Mesendoderm (in vitro differentiated cells): ENCODE measurements around the gene MCTP2.
"Not testable (repeated sequence)": the region's sequence is repeated elsewhere in the genome, so short reads cannot be mapped to it uniquely, and the experiment has no call there.

Experiments
- DNase-seq: peaks from one replicate; pipeline ENCODE4 v3.0.0; 2013
- H2AK5ac ChIP-seq: 2 replicates; pipeline ENCODE4 v1.6.1; 2013; ENCODE audit warnings: low read length, inconsistent platforms
- H2BK120ac ChIP-seq: 2 replicates; pipeline ENCODE4 v1.6.1; 2013; ENCODE audit warnings: low read depth, mild to moderate bottlenecking, low read length, moderate library complexity, mixed read lengths
- H2BK15ac ChIP-seq: replicated peaks from 2 replicates; pipeline ENCODE4 v1.6.1; 2013; ENCODE audit warnings: low read depth, mild to moderate bottlenecking, moderate library complexity
- H2BK5ac ChIP-seq: 2 replicates; pipeline ENCODE4 v1.6.1; 2013; ENCODE audit warnings: low read length, inconsistent platforms
- H3K18ac ChIP-seq: 2 replicates; pipeline ENCODE4 v1.6.1; 2013; ENCODE audit warnings: mild to moderate bottlenecking, low read length, mixed read lengths
- H3K23ac ChIP-seq: one replicate; pipeline ENCODE4 v1.6.1; 2013; ENCODE audit warnings: low read length
- H3K27ac ChIP-seq: 2 replicates; pipeline ENCODE4 v1.5.1; 2013; ENCODE audit warnings: low read depth, mild to moderate bottlenecking, inconsistent platforms, low read length, moderate library complexity
- H3K27me3 ChIP-seq: 2 replicates; pipeline ENCODE4 v1.6.1; 2013; ENCODE audit warnings: low read length, control low read depth, mild to moderate bottlenecking, inconsistent platforms; ENCODE audit not compliant: insufficient read depth, poor library complexity
- H3K36me3 ChIP-seq: 2 replicates; pipeline ENCODE4 v1.6.1; 2013; ENCODE audit warnings: low read length, inconsistent platforms; ENCODE audit not compliant: control insufficient read depth, insufficient read depth
- H3K4ac ChIP-seq: one replicate; pipeline ENCODE4 v1.6.1; 2013; ENCODE audit warnings: low read depth, mild to moderate bottlenecking, low read length, moderate library complexity
- H3K4me1 ChIP-seq: 2 replicates; pipeline ENCODE4 v1.6.1; 2013; ENCODE audit warnings: low read depth, low read length, inconsistent platforms; ENCODE audit not compliant: control insufficient read depth
- H3K4me2 ChIP-seq: 2 replicates; pipeline ENCODE4 v1.6.1; 2013; ENCODE audit warnings: low read length
- H3K4me3 ChIP-seq: 2 replicates; pipeline ENCODE4 v1.5.1; 2013; ENCODE audit warnings: mild to moderate bottlenecking, low read length
- H3K56ac ChIP-seq: one replicate; pipeline ENCODE4 v1.6.1; 2013; ENCODE audit warnings: low read length
- H3K79me1 ChIP-seq: 2 replicates; pipeline ENCODE4 v1.6.1; 2013; ENCODE audit warnings: low read length, inconsistent platforms
- H3K79me2 ChIP-seq: 2 replicates; pipeline ENCODE4 v1.6.1; 2013; ENCODE audit warnings: mild to moderate bottlenecking, low read length; ENCODE audit not compliant: control insufficient read depth, insufficient read depth
- H3K9ac ChIP-seq: 2 replicates; pipeline ENCODE4 v1.6.1; 2013; ENCODE audit warnings: low read length, inconsistent platforms
- H4K5ac ChIP-seq: one replicate; pipeline ENCODE4 v1.6.1; 2013; ENCODE audit warnings: low read length
- H4K8ac ChIP-seq: one replicate; pipeline ENCODE4 v1.6.1; 2013; ENCODE audit warnings: low read depth, mild to moderate bottlenecking, control low read depth, low read length, moderate library complexity
- WGBS: extraction: QIAGEN DNeasy Blood & Tissue Kit; methylation state at CpG from one replicate; pipeline ENCODE4 v1.1.7; 2013; ENCODE audit warnings: low lambda C conversion rate, missing lambda C conversion rate; ENCODE audit not compliant: insufficient coverage; ENCODE audit errors: extremely low coverage; 5-methylcytosine and 5-hydroxymethylcytosine counted together

The MCTP2 gene

DNA sequence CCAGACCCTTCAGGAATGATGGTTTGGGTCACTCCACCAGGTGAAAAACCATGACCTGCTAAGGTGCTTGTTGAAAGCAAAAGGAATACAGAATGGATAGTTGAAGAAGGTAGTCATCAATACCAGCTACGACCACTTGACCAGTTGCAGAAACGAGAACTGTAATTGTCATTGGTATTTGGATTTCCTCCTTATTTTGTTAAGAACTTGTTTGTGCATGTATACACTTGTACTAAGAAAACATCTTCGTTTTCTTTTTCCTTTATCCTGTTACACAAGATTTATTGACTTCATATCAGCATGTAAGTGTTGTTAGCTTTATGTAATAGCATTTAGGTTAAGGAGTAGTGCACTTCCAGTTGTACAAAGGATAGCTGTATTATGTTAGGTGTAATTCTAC, 261.8 kb downstream of the MCTP2 start:
- Histone ChIP-seq H3K4ac (no peak overlapping the region), H3K79me2 (no peaks in the 10 kb centered on the region), H2BK120ac (no peak overlapping the region), H3K18ac (no peak overlapping the region), H3K23ac (no peak overlapping the region), H4K5ac (no peak overlapping the region), H3K79me1 (no peaks in the 10 kb centered on the region), H4K8ac (no peak overlapping the region), H3K27ac (no peak overlapping the region), H3K4me2 (no peak overlapping the region), H3K36me3 (no peaks in the 10 kb centered on the region), H2BK15ac (no peak overlapping the region), H3K9ac (no peak overlapping the region), H2AK5ac (no peak overlapping the region), H3K4me3 (no peak overlapping the region), H3K4me1 (no peaks in the 10 kb centered on the region), H3K56ac (no peak overlapping the region), H3K27me3 (no peaks in the 10 kb centered on the region), H2BK5ac (no peak overlapping the region)
- no peak for DNase-seq
- no CpG with 5 or more reads among the region's 3 CpGs for WGBS

DNA sequence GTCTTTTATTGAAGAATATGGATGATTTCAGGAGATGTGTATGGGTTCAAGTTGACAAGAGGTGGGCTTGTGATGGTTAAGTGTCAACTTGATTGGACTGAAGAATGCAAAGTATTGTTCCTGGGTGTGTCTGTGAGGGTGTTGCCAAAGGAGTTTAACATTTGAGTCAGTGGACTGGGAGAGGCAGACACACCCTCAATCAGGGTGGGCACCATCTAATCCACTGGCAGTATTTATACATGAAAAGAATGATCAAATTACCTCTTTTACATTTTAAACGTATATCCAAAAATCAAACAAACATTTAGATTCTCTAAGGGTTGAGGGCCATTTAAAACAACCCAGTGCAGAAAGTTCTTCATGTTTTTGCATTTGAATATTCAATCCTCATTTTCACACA, 262.2 kb downstream of the MCTP2 start:
- H2AK5ac ChIP-seq, H3K4me2 ChIP-seq: not testable (repeated sequence)

DNA sequence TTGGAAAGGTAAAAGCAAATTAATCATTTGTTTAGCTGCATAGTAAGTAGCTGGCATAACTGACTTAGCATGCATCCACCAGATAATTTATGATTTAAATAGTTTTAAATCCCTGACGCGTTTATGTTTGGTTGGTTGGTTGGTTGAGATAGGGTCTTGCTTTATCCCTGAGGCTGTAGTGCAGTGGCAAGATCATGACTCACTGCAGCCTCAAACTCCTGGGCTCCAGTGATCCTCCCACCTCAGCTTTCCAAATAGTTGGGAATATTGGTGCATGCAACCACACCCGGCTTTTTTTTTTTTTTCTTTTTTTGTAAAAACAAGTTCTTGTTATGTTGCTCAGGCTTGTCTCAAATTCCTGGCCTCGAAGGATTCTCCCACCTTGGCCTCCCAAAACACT, 263.4 kb downstream of the MCTP2 start:
- H3K4me2 ChIP-seq, result no peak overlapping the region
- no peak overlapping the region for H3K4ac ChIP-seq
- H3K18ac ChIP-seq, result no peak overlapping the region
- no peak overlapping the region for H2BK120ac ChIP-seq
- no peak overlapping the region for H2AK5ac ChIP-seq
- no peak overlapping the region for H3K56ac ChIP-seq
- no peak overlapping the region for H3K23ac ChIP-seq
- no peak overlapping the region for H2BK5ac ChIP-seq
- no peak overlapping the region for H2BK15ac ChIP-seq
- no CpG with 5 or more reads among the region's 4 CpGs for WGBS
- no peaks in the 10 kb centered on the region for H3K79me2 ChIP-seq
- H3K79me1 ChIP-seq, result no peaks in the 10 kb centered on the region
- no peak overlapping the region for H3K27ac ChIP-seq
- H3K9ac ChIP-seq, result no peak overlapping the region
- H3K4me1 ChIP-seq, result no peaks in the 10 kb centered on the region
- DNase-seq, result no peak
- no peaks in the 10 kb centered on the region for H3K36me3 ChIP-seq
- no peak overlapping the region for H4K5ac ChIP-seq
- no peak overlapping the region for H3K4me3 ChIP-seq
- H3K27me3 ChIP-seq, result no peaks in the 10 kb centered on the region
- no peak overlapping the region for H4K8ac ChIP-seq

More for the DNA sequence above, 262.2 kb downstream of the MCTP2 start:
- not testable (repeated sequence) for H2BK120ac ChIP-seq, H3K4ac ChIP-seq, H3K23ac ChIP-seq, H4K5ac ChIP-seq, H3K9ac ChIP-seq, H3K27me3 ChIP-seq, H3K27ac ChIP-seq, H3K56ac ChIP-seq, H3K79me2 ChIP-seq, H3K4me1 ChIP-seq, H2BK15ac ChIP-seq, H3K79me1 ChIP-seq, H3K4me3 ChIP-seq, DNase-seq, H4K8ac ChIP-seq, H3K36me3 ChIP-seq, H3K18ac ChIP-seq, H2BK5ac ChIP-seq
- no CpG with 5 or more reads among the region's 1 CpG for WGBS

DNA sequence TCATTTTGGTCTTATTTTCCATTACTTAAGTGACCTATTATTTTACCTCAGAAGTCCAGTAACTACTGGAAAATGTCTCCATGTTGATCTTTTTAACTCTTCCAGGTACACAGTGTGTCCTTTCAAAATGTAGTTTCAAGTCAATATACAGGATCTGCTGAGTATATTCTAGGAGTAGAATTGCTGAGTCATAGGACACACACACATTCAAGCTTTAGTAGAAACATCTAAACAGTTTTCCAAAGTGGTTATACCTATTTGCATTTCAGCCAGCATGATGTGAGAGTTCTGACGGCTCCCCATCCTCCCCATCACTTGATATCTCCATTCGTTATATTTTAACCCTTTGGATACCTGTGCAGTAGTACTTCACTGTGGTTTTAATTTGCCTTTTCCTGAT, 271.9 kb downstream of the MCTP2 start:
- no peak overlapping the region for H4K5ac ChIP-seq
- no peak overlapping the region for H3K9ac ChIP-seq
- DNase-seq, result no peak
- no peaks in the 10 kb centered on the region for H3K36me3 ChIP-seq
- no peaks in the 10 kb centered on the region for H3K27me3 ChIP-seq
- no peaks in the 10 kb centered on the region for H3K4me1 ChIP-seq
- no peak overlapping the region for H3K4me3 ChIP-seq
- no peak overlapping the region for H2BK15ac ChIP-seq
- H3K4me2 ChIP-seq, result no peak overlapping the region
- H3K23ac ChIP-seq, result no peak overlapping the region
- no peak overlapping the region for H4K8ac ChIP-seq
- H3K18ac ChIP-seq, result no peak overlapping the region
- no peaks in the 10 kb centered on the region for H3K79me1 ChIP-seq
- no peaks in the 10 kb centered on the region for H3K79me2 ChIP-seq
- no peak overlapping the region for H2AK5ac ChIP-seq
- H3K4ac ChIP-seq, result no peak overlapping the region
- H2BK5ac ChIP-seq, result no peak overlapping the region
- no CpG with 5 or more reads among the region's 2 CpGs for WGBS
- no peak overlapping the region for H2BK120ac ChIP-seq
- H3K27ac ChIP-seq, result no peak overlapping the region
- no peak overlapping the region for H3K56ac ChIP-seq

GRCh38 chr15:94509259-94509658, 277.9 kb downstream of the MCTP2 start:
- DNase-seq, result no peak
- Histone ChIP-seq H2AK5ac (no peak overlapping the region), H3K23ac (no peak overlapping the region), H2BK15ac (no peak overlapping the region), H3K79me1 (no peaks in the 10 kb centered on the region), H3K4ac (no peak overlapping the region), H3K27me3 (no peaks in the 10 kb centered on the region), H3K56ac (no peak overlapping the region), H3K4me3 (no peak overlapping the region), H3K4me2 (no peak overlapping the region), H3K79me2 (no peaks in the 10 kb centered on the region), H3K4me1 (no peaks in the 10 kb centered on the region), H3K36me3 (no peaks in the 10 kb centered on the region), H4K5ac (no peak overlapping the region), H2BK5ac (no peak overlapping the region), H3K9ac (no peak overlapping the region), H3K18ac (no peak overlapping the region), H3K27ac (no peak overlapping the region), H4K8ac (no peak overlapping the region), H2BK120ac (no peak overlapping the region)
- no CpG with 5 or more reads among the region's 1 CpG for WGBS

GRCh38 chr15:94522125-94522524, 290.8 kb downstream of the MCTP2 start:
- Histone ChIP-seq H3K79me1 (no peaks in the 10 kb centered on the region), H2BK120ac (no peak overlapping the region), H2AK5ac (no peak overlapping the region), H3K36me3 (no peaks in the 10 kb centered on the region), H3K27me3 (no peaks in the 10 kb centered on the region), H3K4me3 (no peak overlapping the region), H4K5ac (no peak overlapping the region), H3K4ac (no peak overlapping the region), H4K8ac (no peak overlapping the region), H2BK15ac (no peak overlapping the region), H3K27ac (no peak overlapping the region), H3K79me2 (no peaks in the 10 kb centered on the region), H3K18ac (no peak overlapping the region), H3K4me1 (no peaks in the 10 kb centered on the region), H3K4me2 (no peak overlapping the region), H2BK5ac (no peak overlapping the region), H3K56ac (no peak overlapping the region), H3K23ac (no peak overlapping the region), H3K9ac (no peak overlapping the region)
- no CpG with 5 or more reads among the region's 3 CpGs for WGBS
- DNase-seq, result no peak
